K562 treated with DMSO at 1 percent for 48 hours (cell line): ENCODE data around the gene VAX1. TPM values are rescaled to one million over a fixed set of nuclear protein-coding genes. Genes with fewer than 3 reads are reported as not detected.

Experiments used
- total RNA-seq: library from RNA; unstranded; fragments of 300-600 nt; gene quantifications from 2 replicates; pipeline ENCODE4 v1.2.3, GENCODE V29; 2022; ENCODE audit warnings: low replicate concordance; ENCODE audit errors: extremely low read depth

Gene VAX1, protein sequence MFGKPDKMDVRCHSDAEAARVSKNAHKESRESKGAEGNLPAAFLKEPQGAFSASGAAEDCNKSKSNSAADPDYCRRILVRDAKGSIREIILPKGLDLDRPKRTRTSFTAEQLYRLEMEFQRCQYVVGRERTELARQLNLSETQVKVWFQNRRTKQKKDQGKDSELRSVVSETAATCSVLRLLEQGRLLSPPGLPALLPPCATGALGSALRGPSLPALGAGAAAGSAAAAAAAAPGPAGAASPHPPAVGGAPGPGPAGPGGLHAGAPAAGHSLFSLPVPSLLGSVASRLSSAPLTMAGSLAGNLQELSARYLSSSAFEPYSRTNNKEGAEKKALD
- not detected in 2 replicates for total RNA-seq

DNA sequence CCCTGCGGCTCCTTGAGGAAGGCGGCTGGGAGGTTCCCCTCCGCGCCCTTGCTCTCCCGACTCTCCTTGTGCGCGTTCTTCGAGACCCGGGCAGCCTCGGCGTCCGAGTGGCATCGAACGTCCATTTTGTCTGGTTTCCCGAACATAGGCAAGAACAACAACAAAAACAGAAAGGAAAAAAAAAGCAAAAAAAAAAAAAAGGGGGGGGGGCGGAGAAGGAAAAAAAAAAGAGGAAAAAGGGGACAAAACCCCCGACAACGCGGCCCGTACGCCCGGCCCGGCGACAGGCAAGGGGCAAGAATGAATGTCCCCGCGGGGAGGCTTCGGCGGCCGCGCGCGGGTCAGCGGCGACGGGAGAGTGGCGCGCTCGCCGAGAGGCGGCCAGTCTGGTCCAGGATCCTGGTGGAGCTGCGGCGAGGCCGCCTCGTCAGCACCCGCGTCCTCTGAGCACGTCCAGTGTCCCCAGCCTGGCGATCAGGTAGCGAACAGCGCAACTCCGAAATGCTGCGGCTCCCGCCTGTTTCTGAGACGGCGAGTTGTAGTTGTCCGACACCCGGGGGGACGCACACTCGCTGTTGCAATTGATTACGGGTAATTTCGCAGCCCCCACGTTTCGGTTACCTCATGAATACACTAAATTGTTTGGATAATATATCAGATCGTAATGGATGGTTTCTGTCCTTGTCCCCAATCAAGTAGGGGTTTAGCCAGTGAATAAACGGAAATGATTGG lies at the start of gene VAX1:
Gene VAX1 (minus strand): TSS at position 360 of the 732 bp plus-strand sequence. CDS start 214 bp downstream, at position 146.

Other genes with a start within 250 kb of the VAX1 start
- not detected in 2 replicates for gene SHTN1, start 133.1 kb downstream of the VAX1 start, total RNA-seq
- not detected in 2 replicates for gene KCNK18, start 59.2 kb upstream of the VAX1 start, total RNA-seq
- gene SLC18A2, start 102.8 kb upstream of the VAX1 start, total RNA-seq = not detected in 2 replicates
- gene PDZD8, start 237.2 kb upstream of the VAX1 start, total RNA-seq = not detected in 2 replicates